Activated CD4-positive, alpha-beta T cell treated with anti-CD3 and anti-CD28 coated beads for 24 hours (primary cell): Measurements from ENCODE around the gene DDIT4.
A peak's percentile ranks its signal among the peaks of the same experiment; 100 is the strongest.
"Not testable (repeated sequence)": the region's sequence is repeated elsewhere in the genome, so short reads cannot be mapped to it uniquely, and the experiment has no call there.

Source experiments
- DNase-seq, 2 donors: peaks; one replicate each; pipeline ENCODE4 v3.0.0-alpha.2; 2020; ENCODE audit warnings: low read depth in 2 of 2

The DDIT4 gene

DNA sequence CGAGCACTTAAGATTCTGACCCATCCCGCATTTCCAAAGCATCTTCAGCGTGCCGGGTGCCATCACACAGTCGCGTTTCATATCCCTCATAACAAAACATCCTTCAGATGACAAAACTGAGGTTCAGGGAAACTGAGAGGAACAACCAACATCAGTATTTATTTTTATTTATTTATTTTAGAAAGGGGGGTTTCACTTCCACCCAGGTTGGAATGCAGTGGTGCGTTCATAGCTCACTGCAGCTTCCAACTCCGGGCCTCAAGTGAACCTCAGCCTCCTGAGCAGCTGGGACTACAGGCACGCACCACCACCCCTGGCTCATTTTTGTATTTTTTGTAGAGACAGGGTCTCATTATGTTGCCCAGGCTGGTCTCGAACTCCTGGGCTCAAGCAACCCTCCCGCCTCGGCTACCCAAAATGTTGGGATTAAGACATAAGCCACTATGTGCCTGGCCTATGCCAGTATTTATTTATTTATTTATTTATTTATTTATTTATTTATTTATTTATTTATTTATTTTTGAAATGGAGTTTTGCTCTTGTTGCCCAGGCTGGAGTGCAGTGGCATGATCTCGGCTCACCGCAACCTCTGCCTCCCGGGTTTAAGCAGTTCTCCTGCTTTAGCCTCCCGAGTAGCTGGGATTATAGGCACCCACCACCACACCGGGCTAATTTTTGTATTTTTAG is 24.4 kb upstream of the DDIT4 start:
- not testable (repeated sequence) for DNase-seq

DNA sequence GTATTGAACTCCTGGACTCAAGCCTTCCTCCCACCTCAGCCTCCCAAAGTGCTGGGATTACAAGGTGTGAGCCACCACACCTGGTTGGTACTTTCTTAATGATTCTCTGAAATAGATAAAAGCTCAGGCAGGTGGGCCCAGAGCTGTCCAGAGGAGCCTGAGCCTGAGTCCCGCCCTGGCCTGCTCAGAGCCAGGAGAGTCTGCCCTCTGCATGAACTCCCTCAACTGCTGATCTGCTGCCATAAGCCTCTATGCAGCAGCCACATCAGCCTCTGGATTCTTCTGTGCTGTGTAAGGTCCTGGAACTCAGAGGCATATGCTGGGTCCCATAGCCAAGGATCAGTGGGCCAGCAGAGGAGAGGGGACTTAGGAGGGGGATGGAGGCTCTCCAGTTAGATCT is 23.1 kb upstream of the DDIT4 start:
- no peak for DNase-seq

DNA sequence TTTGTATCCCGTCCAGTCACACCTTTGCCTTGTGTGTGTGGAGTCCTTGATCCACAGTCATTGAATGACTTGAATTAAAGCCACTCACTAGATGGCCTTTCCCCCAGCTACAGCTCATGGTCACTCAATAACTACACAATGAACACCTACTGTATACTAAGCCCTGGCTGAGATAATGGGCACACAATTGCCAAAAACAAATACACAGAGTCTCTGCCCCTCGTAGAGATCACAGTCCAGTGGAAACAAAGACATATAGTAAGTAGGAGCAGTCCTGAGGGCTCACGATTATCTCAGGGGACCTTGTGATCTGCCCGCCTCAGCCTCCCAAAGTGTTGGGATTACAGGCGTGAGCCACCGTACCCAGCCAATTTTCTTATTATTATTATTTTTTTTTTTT is 22.1 kb upstream of the DDIT4 start:
- DNase-seq: no peak

DNA sequence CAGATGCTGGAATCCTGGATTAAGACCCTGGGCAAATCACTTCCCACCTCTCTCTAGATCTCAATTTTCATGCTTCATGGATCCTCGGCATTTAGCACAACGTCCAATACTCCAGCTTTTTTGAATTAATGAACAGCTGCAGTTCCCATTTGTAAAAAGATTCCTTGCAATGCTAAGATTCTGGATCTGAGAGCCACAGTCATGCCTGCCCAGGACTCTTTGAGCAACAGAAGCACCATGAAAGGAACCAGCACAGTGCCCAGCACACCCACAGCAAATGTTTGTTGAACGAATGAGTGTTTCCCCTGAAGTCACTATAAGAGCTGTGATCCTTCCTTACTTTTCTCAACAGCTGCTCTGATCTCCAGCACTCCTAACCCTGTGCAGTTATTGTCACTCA is 20.8 kb upstream of the DDIT4 start:
- no peak for DNase-seq

DNA sequence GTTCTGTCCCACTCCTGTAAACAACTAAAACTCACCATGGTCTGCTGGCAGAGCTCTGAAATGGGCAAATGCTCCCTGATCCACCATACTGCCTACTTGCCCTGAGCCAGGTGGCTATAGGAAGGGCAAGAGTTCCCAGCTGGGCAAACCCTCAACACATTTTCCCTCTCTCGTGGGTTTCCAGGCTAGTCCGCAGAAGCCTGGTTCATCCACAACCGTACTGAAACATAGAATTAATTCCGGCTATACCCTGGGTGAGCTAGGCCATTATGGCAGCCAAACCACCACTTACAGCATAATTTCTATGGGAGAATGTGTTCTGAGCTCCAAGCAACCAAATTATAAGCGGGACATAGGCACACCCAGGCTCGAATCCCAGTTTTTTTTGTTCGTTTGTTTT is 20.1 kb upstream of the DDIT4 start:
- DNase-seq: no peak

DNA sequence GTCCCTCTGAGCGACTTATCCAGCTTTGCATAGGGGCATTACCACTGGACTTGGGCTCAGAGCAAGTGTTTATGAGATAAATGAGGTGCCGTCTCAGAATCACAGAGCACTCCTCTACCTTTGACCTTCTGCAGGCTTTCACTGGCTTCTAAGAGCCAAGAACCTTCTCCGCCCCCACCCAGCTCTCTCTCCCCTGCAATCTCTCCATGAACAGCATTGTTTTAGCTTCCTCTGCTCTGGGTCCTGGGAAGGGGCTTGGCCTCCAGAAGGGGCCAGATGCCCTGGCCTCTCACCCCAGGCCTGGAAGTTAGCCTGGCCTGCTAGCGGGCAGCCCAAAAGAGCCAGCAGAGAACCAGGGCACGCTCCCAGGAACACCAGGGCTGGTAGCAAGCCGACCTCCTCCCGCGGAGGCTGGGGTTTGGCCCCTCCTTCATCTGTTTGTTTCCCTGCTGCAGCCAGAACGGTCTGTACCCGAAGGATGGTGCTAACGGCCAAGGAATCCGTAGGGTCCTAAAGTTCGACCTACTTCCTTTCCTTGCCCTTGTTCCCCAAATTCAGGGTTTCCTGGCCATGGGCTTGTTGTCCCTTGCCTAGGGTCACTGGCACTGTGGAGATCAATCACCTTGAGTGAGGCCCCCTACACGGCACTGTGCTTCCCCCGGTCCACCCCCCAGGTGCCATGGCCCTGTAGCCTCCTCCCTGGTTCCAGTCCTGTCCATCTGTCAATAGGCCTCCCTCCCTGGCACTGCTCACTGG is 18.7 kb upstream of the DDIT4 start:
- no peak for DNase-seq

DNA sequence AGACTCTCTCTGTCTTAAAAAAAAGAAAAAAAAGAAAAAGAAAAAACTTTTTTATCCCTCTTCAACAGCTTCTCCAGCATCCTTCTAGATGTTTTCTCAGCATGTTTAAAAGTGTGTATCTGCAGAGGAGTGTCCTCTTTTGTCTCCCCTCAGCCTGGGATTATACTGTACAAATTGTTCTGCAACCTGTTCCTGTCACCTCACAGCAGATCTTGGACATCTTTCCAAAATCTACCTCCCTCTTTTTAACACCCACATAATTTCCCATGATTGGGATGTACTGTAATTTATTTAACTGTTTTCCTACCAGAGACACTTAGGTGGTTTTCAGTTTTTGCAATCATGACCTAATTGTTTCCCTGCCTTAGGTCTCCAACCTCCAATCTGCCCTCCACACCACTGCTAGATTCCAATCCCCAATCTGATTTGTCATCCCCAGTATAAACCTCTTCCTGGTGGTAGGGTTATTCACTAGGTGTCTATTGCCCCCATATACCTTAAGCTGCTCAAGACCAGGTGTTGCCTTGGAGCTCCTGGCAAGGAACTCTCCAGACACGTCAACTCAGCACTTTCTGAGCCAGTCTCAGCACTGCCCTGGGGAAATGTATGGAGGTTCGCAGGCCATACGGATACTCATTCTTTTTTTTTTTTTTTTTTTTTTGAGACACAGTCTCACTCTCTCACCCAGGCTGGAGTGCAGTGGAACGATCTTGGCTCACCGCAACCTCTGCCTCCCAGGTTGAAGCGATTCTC is 17.6 kb upstream of the DDIT4 start:
- no peak for DNase-seq

DNA sequence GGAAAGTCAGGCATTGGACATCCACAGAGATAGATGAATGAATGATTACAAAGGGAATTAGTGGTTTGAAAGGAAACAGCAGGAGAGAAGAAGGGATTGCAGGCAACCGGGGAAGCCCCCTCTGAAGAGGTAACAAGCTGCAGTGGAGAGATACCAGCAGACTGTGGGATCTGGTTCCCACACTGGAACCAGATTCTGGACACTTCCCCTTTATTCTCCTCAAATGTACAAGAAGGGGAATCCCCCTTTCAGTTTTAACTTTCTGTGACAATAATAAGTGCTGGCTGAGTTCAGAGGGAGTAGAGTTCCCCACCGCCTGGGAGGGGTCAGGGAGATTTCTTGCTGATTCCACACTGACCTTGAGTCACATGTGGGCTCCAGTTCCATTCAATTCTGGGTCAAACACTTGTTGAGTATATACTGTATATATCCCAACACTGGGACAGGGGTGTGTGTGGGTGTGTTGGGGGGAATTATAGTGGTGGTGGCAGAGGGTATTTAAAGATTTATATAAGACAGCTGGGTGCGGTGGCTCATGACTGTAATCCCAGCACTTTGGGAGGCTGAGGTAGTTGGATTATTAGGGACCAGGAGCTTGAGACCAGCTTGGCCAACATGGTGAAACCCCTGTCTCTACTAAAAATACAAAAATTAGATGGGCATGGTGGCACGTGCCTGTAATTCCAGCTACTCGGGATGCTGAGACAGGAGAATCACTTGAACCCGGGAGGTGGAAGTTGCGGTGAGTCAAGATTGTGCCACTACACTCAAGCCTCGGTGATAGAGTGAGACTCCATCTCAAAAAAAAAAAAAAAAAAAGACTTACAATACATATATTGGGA is 16.5 kb upstream of the DDIT4 start:
- no peak for DNase-seq

DNA sequence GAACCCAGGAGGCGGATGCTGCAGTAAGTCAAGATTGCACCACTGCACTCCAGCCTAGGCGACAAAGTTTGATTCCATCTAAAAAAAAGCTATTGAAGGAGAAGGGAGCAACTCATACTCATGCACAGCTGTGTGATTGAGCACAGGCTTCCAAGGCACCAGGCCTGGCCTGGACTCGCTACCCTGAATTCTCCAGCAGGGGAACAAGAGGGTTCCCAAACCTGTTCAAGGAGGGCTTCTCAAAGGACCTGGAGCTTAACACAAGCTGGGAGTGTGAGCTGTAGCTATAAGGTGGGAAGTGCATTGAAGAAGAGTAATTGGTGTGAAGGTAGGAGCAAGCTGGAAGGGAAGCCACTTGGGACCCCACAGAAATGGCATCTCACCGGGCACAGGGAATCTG is 15.1 kb upstream of the DDIT4 start:
- no peak for DNase-seq

DNA sequence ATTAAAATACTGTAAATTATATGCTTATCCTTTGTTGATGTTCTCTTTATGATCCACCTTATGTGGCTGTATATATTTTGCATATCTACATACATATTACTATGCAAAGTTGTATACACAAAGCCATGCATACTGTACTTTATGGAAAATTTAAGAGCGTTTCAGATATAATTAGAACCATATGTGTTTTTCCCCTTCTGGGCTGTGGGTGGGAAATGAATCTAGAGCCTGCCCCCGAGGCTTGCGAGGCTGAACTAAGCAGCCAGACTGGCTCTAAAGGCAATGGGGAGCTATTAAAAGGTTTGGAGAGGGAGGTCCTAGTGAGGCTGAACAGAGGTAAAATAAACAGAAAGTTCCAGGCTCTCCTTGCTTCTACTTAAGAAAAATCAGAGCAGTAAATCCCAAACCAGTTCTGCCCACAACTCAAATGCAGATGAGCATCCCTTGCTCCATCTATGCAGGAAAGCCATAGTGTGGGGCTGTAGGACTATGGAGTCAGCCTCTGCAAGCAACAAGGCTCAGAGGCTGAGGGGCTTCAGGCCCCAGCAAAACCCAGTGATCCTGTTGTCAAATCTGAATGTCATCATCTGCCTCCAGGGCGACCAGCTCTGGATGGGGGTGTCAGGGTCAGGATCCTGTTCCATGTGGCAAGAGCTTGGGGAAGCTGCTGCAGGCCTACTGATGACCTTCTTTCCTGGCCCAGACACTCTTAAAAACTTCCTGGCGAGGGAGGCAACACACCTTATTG is 14.1 kb upstream of the DDIT4 start:
- no peak for DNase-seq

DNA sequence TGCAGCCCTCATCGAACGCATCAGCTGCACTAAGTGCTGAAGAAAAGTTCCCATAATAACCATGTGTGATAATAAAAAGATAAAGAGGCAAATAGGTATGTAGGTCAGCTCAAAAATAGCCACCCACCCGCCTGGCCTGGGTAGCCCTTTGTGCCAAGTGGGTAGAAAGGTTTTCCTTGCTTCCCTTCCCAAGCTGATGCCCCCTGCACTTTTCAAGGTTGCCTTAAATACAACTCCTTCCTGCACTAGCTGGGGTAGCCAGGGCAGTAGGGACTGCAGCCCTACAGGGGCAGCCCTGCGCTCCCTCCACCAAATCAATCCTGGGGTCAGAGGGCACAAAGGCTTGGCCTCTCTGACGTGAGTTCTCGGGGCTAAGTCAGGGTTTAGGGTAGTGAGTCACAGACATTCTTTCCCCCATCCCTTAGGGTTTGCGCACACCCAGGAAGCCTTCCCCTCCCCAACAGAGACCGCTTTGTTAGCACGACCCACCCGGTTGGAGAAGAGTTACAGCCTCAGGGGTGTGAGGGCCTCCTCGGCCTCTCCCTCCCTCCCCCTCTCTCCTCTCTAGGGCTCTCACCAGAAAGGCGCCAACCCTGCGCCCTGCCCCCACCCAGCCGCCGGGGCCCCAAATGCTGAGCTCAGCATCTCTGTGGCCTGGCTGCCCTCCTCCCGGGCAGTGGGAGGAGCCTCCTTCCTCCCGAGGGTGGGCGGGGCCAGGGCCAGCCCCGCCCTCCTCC is 13.3 kb upstream of the DDIT4 start:
- peak; percentile 72 to 87 for DNase-seq

DNA sequence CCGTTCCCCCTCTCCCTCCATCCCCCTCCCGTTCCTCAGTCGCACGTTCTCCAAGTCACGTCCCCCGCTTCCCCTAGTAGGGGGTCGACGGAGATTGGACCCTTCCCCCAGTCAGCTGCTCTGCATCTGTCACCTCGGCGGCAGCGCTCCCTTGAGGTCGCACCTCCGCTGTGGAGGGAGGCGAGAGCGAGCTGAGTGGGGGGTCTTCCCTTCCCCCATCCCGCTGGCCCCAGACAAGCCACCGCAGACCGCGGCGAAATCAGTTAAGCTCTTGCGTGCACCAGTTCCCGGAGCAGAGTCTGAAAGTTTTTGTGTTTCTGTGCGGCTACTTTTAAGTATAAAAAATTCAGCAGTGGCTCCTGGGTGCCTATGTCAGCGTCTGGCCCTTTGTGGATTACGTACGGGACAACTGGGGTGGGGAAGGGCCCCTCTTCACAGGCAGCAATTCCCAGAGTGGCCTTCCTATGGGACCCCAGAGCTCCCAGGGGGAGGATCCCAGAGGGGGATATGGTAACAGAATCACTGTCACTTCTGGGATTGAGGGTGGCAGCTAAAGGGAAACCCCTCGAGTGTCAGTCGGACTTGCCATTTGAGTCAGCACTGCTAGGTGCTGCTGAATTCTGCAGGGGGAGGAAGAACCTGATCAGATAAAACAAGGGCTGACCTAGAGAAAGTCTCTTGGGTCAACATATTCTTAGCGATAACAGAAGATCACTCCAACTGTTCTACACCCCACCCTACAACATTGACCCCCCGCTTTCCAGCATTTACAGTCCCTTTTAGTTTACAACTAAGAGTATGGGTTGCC is 12.5 kb upstream of the DDIT4 start:
- DNase-seq: no peak

DNA sequence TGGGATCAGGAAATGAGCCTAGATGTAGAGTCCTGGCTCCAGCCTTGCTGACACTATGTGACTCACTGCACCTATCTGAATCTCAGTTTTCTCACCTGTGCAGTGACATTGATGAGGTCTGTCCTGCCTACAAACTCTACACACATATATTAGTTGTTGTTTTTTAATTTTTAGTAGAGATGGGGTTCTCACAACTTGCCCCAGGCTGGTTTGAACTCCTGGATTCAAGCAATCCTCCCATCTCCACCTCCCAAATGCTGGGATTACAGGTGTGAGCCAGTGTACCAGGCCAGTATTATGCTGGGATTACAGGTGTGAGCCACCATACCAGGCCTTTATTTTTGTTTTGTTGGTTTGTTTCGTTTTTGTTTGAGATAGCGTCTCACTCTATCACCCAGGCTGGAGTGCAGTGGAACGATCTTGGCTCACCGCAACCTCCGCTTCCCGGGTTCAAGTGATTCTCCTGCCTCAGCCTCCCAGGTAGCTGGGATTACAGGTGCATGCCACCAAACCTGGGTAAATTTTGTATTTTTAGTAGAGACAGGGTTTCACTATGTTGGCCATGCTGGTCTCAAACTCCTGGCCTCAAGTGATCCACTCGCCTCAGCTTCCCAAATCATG is 11.8 kb upstream of the DDIT4 start:
- no peak for DNase-seq

DNA sequence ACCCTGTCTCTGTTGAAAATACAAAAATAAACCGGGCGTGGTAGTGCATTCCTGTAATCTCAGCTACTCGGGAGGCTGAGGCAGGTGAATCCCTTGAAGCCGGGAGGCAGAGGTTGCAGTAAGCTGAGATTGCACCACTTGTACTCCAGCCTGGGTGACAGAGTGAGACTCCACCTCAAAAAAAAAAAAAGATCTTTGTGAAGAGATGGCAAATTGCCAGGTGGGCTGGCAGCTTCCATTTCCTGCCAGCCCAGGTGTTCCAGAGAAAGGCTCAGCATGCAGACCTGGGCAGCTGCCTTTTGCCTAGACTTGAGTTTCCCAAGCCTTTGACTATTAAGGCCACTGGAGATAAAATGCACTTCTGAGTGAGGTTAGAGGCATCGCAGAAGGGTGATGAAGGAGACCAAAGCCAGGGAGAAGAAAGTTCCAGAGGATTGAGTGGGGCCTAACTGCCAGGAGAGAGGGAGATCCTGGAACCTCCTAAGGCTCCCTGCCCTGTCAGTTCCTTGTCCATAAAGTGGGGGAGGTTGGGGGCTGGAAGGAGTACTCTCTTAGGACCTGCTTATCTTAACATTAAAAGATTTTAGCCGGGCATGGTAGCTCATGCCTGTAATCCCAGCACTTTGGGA is 10.0 kb upstream of the DDIT4 start:
- DNase-seq: no peak

DNA sequence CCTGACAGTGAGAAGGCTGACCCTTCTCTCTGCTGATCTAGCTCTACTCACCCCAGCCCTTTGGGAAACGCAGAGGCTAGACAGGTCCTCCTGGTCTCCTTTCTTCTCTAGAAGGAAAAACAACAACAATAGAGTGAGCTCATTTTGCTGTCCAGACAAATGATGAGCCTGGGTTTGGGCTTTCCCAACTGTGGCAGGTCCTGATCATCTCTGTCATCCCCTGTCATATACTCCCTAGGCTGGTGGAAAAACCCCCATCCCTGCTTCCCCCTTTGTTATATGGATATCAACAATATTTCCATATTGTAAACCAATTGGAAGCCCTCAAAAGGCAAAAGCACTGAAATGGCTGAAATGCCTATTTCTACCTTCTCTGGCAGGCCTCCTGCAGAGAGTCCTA is 9.2 kb upstream of the DDIT4 start:
- DNase-seq: no peak

DNA sequence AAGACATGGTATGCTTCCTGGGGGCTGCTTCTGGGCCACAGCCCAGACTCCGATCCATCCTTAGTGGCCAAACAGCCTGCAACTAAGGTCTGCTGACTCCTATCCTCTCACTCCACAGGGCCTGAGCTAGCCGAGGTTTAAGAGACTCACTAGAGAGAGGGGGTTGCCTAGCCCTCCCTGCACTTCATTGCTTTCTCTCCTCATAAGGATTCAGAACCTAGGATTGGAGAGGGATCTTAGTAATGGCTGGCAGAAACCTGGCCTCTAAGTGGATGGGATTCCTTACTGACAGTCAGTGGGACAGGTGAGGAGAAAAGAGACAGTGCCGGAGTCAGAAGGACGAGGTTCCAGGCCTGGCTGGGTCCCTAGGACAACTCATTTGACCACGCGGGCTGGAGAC is 8.2 kb upstream of the DDIT4 start:
- no peak for DNase-seq

DNA sequence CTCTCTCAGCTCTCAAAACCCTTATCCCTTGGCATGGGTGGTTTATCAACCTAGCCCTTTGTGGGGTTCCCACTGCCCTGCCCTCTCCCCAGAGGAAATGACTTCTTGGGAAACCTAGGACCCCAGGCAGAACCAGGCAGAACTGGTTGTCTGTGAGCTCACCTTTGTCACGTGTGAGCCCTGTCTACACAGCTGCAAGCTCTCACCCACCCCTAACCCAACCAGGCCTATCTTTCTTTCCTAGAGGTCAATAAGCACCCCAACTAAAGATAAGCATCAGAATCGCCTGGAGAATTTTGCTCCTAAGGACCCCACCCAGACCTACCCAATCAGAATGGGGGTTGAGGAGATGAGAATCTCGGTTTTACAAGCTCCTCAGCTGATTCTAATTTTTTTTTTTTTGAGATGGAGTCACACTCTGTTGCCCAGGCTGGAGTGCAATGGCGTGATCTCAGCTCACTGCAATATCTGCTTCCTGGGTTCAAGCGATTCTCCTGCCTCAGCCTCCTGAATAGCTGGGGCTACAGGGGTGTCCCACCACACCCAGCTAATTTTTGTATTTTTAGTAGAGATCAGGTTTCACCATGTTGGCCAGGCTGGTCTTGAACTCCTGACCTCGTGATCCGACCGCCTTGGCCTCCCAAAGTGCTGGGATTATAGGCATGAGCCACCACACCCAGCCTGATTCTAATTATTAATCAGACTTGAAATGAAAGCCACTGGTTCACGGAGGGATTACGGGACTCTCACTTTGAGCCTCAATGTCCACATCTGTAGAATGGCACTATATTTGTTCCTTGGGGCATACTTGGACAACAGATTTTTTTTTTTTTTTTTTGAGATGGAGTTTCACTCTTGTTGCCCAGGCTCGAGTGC is 7.5 kb upstream of the DDIT4 start:
- DNase-seq: no peak

DNA sequence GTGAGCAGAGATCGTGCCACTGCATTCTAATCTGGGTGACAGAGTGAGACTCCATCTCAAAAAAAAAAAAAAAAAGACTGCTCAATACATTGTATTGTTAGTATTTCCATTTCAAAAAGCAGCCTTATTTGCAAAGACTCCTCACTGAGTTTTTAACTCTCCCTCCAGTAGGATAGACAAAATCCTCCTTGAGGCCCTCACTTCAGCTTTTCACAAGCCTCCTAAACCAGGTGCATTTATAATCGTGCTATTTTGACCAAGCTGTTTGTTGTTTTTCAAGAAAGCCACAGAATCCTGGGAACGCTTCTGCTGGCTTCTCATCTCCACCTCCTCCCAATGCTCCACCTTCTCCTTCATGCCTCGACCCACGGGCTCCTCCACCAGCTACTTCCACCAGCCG is 6.3 kb upstream of the DDIT4 start:
- DNase-seq: no peak
